ENCODE data around the gene RAB30. TPM values are rescaled to one million over a fixed set of nuclear protein-coding genes. Genes with fewer than 3 reads are reported as not detected.

RAB30 gene
- total and polyA plus RNA-seq, 9 of the 15 experiments (the other 6 are each of a cell fraction or from before 2014, with no cell fraction given) = 0.29 to 1.3 (median 1.0) TPM

- TF ChIP-seq, protein P1, sequence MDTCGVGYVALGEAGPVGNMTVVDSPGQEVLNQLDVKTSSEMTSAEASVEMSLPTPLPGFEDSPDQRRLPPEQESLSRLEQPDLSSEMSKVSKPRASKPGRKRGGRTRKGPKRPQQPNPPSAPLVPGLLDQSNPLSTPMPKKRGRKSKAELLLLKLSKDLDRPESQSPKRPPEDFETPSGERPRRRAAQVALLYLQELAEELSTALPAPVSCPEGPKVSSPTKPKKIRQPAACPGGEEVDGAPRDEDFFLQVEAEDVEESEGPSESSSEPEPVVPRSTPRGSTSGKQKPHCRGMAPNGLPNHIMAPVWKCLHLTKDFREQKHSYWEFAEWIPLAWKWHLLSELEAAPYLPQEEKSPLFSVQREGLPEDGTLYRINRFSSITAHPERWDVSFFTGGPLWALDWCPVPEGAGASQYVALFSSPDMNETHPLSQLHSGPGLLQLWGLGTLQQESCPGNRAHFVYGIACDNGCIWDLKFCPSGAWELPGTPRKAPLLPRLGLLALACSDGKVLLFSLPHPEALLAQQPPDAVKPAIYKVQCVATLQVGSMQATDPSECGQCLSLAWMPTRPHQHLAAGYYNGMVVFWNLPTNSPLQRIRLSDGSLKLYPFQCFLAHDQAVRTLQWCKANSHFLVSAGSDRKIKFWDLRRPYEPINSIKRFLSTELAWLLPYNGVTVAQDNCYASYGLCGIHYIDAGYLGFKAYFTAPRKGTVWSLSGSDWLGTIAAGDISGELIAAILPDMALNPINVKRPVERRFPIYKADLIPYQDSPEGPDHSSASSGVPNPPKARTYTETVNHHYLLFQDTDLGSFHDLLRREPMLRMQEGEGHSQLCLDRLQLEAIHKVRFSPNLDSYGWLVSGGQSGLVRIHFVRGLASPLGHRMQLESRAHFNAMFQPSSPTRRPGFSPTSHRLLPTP (IDR thresholded peaks at IDR 0.05; ENCODE audit: borderline replicate concordance, extremely low read depth, insufficient read length) = no peak
- no peak for TF ChIP-seq ZEB2 (IDR thresholded peaks at IDR 0.05)
- TF ChIP-seq, protein P2, sequence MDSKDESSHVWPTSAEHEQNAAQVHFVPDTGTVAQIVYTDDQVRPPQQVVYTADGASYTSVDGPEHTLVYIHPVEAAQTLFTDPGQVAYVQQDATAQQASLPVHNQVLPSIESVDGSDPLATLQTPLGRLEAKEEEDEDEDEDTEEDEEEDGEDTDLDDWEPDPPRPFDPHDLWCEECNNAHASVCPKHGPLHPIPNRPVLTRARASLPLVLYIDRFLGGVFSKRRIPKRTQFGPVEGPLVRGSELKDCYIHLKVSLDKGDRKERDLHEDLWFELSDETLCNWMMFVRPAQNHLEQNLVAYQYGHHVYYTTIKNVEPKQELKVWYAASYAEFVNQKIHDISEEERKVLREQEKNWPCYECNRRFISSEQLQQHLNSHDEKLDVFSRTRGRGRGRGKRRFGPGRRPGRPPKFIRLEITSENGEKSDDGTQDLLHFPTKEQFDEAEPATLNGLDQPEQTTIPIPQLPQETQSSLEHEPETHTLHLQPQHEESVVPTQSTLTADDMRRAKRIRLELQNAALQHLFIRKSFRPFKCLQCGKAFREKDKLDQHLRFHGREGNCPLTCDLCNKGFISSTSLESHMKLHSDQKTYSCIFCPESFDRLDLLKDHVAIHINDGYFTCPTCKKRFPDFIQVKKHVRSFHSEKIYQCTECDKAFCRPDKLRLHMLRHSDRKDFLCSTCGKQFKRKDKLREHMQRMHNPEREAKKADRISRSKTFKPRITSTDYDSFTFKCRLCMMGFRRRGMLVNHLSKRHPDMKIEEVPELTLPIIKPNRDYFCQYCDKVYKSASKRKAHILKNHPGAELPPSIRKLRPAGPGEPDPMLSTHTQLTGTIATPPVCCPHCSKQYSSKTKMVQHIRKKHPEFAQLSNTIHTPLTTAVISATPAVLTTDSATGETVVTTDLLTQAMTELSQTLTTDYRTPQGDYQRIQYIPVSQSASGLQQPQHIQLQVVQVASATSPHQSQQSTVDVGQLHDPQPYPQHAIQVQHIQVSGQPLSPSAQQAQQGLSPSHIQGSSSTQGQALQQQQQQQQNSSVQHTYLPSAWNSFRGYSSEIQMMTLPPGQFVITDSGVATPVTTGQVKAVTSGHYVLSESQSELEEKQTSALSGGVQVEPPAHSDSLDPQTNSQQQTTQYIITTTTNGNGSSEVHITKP (IDR thresholded peaks at IDR 0.05; ENCODE audit: partially characterized antibody) = no peak
- TF ChIP-seq EWSR1 (IDR thresholded peaks at IDR 0.05; ENCODE audit: borderline replicate concordance, low read depth, partially characterized antibody) = no peak
- no peak for TF ChIP-seq ZNF121 (CRISPR knock-in tag; conservative IDR thresholded peaks at IDR 0.05)
- no peak for TF ChIP-seq TAF7 (tag; IDR thresholded peaks at IDR 0.05)
- no peak for TF ChIP-seq ZNF24 (IDR thresholded peaks at IDR 0.05)
Measured at GRCh38 chr11:83069441-83070043, 2.2 kb downstream of the RAB30 start (continued).
